H1 (cell line): ENCODE results near the gene PDE6B. TPM values are rescaled to one million over a fixed set of nuclear protein-coding genes. Genes with fewer than 3 reads are reported as not detected.

Source experiments
- CTCF ChIA-PET: fragments of 300-600 bp; sonication (Branson Sonifier 250); formaldehyde crosslinking; loops from one replicate; lab custom pipeline; 2021; ENCODE audit not compliant: partially characterized antibody; lab: Charles Lee
- POLR2A ChIA-PET: fragments of 300-600 bp; sonication (Branson Sonifier 250); formaldehyde crosslinking; loops from one replicate; lab custom pipeline; 2021; ENCODE audit warnings: inconsistent platforms; ENCODE audit not compliant: partially characterized antibody; lab: Charles Lee
- DNase-seq, 2 experiments: peaks; one replicate each; pipeline versions ENCODE4 v3.0.0 to v3.0.0-alpha.2; 2010 to 2022; ENCODE audit warnings: low spot score in 2 of 2, low read depth in 1 of 2, mixed read lengths in 1 of 2
- FAIRE-seq: peaks from 2 replicates; lab custom pipeline; 2011; peaks lifted over from hg19 to GRCh38; lab: Jason Lieb, UNC
- H2AFZ ChIP-seq: 2 replicates; pipeline ENCODE4 v1.8.1; 2012; ENCODE audit warnings: low read length, inconsistent platforms
- H2AK5ac ChIP-seq: 2 replicates; pipeline ENCODE4 v1.6.1; 2013; ENCODE audit warnings: low read depth, low read length
- H2BK120ac ChIP-seq: replicated peaks from 2 replicates; pipeline ENCODE3; 2013; ENCODE audit warnings: low read depth, low read length, inconsistent platforms
- H2BK12ac ChIP-seq: 2 replicates; pipeline ENCODE4 v1.6.1; 2013; ENCODE audit warnings: low read depth, low read length
- H2BK15ac ChIP-seq: 2 replicates; pipeline ENCODE4 v1.6.1; 2013; ENCODE audit warnings: low read length
- H2BK20ac ChIP-seq: 2 replicates; pipeline ENCODE4 v1.6.1; 2013; ENCODE audit warnings: low read length
- H2BK5ac ChIP-seq: 2 replicates; pipeline ENCODE4 v1.6.1; 2013; ENCODE audit warnings: low read depth, low read length
- H3K14ac ChIP-seq: 2 replicates; pipeline ENCODE4 v1.6.1; 2013; ENCODE audit warnings: inconsistent platforms; ENCODE audit not compliant: insufficient read length
- H3K18ac ChIP-seq: 2 replicates; pipeline ENCODE4 v1.6.1; 2013; ENCODE audit warnings: low read length; ENCODE audit errors: extremely low read depth
- H3K23ac ChIP-seq: 2 replicates; pipeline ENCODE4 v1.6.1; 2013; ENCODE audit warnings: inconsistent platforms; ENCODE audit not compliant: insufficient read length
- H3K23me2 ChIP-seq: 2 replicates; pipeline ENCODE4 v1.6.1; 2013; ENCODE audit warnings: low read depth, low read length
- H3K27ac ChIP-seq: 2 replicates; pipeline ENCODE4 v1.6.1; 2011; ENCODE audit warnings: low read depth, low read length, inconsistent platforms
- H3K27me3 ChIP-seq, 4 experiments: replicated peaks in 1 of 4; 1 replicate in 1 of 4; 2 replicates in 3 of 4; pipeline versions ENCODE4 v1.6.1 to v1.8.1; 2011 to 2013; ENCODE audit warnings: low read length in 3 of 4, mild to moderate bottlenecking in 3 of 4, inconsistent platforms in 2 of 4, mixed read lengths in 2 of 4, moderate library complexity in 1 of 4; ENCODE audit not compliant: control insufficient read depth in 3 of 4, insufficient read depth in 3 of 4; ENCODE audit errors: extremely low read depth in 1 of 4
- H3K36me3 ChIP-seq, 4 experiments: 2 replicates each; pipeline versions ENCODE4 v1.6.1 to v1.8.1; 2011 to 2013; ENCODE audit warnings: mild to moderate bottlenecking in 4 of 4, low read length in 3 of 4, moderate library complexity in 2 of 4, control low read depth in 1 of 4, inconsistent platforms in 1 of 4; ENCODE audit not compliant: insufficient read depth in 4 of 4, control insufficient read depth in 2 of 4
- H3K4ac ChIP-seq: replicated peaks from 2 replicates; pipeline ENCODE3; 2013; ENCODE audit warnings: low read length, low read depth, mixed read lengths, inconsistent platforms; ENCODE audit not compliant: insufficient read length
- H3K4me1 ChIP-seq, 4 experiments: replicated peaks in 1 of 4; 1 replicate in 1 of 4; 2 replicates in 3 of 4; pipeline versions ENCODE4 v1.6.1 to v1.8.1; 2011 to 2013; ENCODE audit warnings: low read length in 3 of 4, inconsistent platforms in 2 of 4, mixed read lengths in 1 of 4; ENCODE audit not compliant: insufficient read depth in 4 of 4, control insufficient read depth in 3 of 4
- H3K4me2 ChIP-seq, 2 experiments: 2 replicates each; pipeline versions ENCODE4 v1.6.1 to v1.8.1; 2011 to 2013; ENCODE audit warnings: low read depth in 2 of 2, low read length in 2 of 2, control low read depth in 1 of 2, inconsistent platforms in 1 of 2, mild to moderate bottlenecking in 1 of 2; ENCODE audit not compliant: insufficient read depth in 1 of 2
- H3K4me3 ChIP-seq, 4 experiments: fragments of 200-600, 300-600 bp in 1 of 4; sonication (generic), shearing (Covaris generic), sonication (Bioruptor Twin) in 1 of 4; 2 replicates each; pipeline versions ENCODE4 v1.5.1 to v1.8.1; 2011 to 2016; ENCODE audit warnings: low read length in 4 of 4, low read depth in 3 of 4, control low read depth in 2 of 4, inconsistent platforms in 2 of 4, mild to moderate bottlenecking in 2 of 4, mixed read lengths in 1 of 4, moderate library complexity in 1 of 4; ENCODE audit not compliant: insufficient read depth in 2 of 4; ENCODE audit errors: extremely low read depth in 1 of 4
- H3K56ac ChIP-seq: replicated peaks from 2 replicates; pipeline ENCODE3; 2013; ENCODE audit warnings: low read depth, mild to moderate bottlenecking, mixed read lengths, low read length, inconsistent platforms; ENCODE audit not compliant: insufficient read length
- H3K79me1 ChIP-seq: 2 replicates; pipeline ENCODE4 v1.6.1; 2013; ENCODE audit warnings: low read depth, low read length, control low read depth
- H3K79me2 ChIP-seq, 2 experiments: 2 replicates each; pipeline versions ENCODE4 v1.6.1 to v1.8.1; 2012 to 2013; ENCODE audit warnings: low read length in 2 of 2, mild to moderate bottlenecking in 2 of 2, inconsistent platforms in 1 of 2; ENCODE audit not compliant: insufficient read depth in 2 of 2, control insufficient read depth in 1 of 2
- H3K9ac ChIP-seq, 4 experiments: replicated peaks in 1 of 4; 1 replicate in 1 of 4; 2 replicates in 3 of 4; pipeline versions ENCODE4 v1.6.1 to v1.8.1; 2011 to 2013; ENCODE audit warnings: low read depth in 3 of 4, low read length in 3 of 4, control low read depth in 2 of 4, mild to moderate bottlenecking in 2 of 4, moderate library complexity in 2 of 4, inconsistent platforms in 1 of 4; ENCODE audit errors: extremely low read depth in 1 of 4
- H3K9me3 ChIP-seq, 2 experiments: 2 replicates each; pipeline versions ENCODE4 v1.6.1 to v1.8.1; 2012 to 2013; ENCODE audit warnings: mild to moderate bottlenecking in 2 of 2, moderate library complexity in 2 of 2, control low read depth in 1 of 2, inconsistent platforms in 1 of 2, low read depth in 1 of 2, low read length in 1 of 2, mixed read lengths in 1 of 2; ENCODE audit not compliant: insufficient read depth in 2 of 2
- H4K20me1 ChIP-seq, 2 experiments: replicated peaks in 1 of 2; 2 replicates each; pipeline versions ENCODE3 to v1.8.1; 2011 to 2013; ENCODE audit warnings: inconsistent platforms in 2 of 2, low read length in 2 of 2, mild to moderate bottlenecking in 1 of 2; ENCODE audit not compliant: insufficient read depth in 2 of 2, control insufficient read depth in 1 of 2
- H4K5ac ChIP-seq: 2 replicates; pipeline ENCODE4 v1.6.1; 2013; ENCODE audit warnings: low read length, low read depth, mixed read lengths, inconsistent platforms; ENCODE audit not compliant: insufficient read length
- H4K8ac ChIP-seq: 2 replicates; pipeline ENCODE4 v1.8.0; 2013; ENCODE audit warnings: mild to moderate bottlenecking, moderate library complexity, low read length, inconsistent platforms; ENCODE audit not compliant: insufficient read depth; ENCODE audit errors: extremely low read depth
- H4K91ac ChIP-seq: replicated peaks from 2 replicates; pipeline ENCODE3; 2013; ENCODE audit warnings: low read length, mixed read lengths, inconsistent platforms; ENCODE audit not compliant: insufficient read length
- BRCA1 ChIP-seq: IDR thresholded peaks from 2 replicates; pipeline ENCODE4 v1.6.1; 2012; ENCODE audit warnings: low read depth, low read length, improper control_type of control experiment
- E2F6 ChIP-seq: IDR thresholded peaks from 2 replicates; pipeline ENCODE4 v1.6.1; 2012; ENCODE audit warnings: inconsistent platforms
- EGR1 ChIP-seq: IDR thresholded peaks from 2 replicates; pipeline ENCODE4 v1.6.1; 2011; ENCODE audit warnings: low read depth, low read length, borderline replicate concordance
- GABPA ChIP-seq: IDR thresholded peaks from 2 replicates; pipeline ENCODE4 v1.6.1; 2011; ENCODE audit warnings: mild to moderate bottlenecking, low read length, moderate library complexity, borderline replicate concordance; ENCODE audit not compliant: insufficient read depth
- MAX ChIP-seq: IDR thresholded peaks from 2 replicates; pipeline ENCODE4 v1.6.1; 2012; ENCODE audit warnings: inconsistent platforms
- NRF1 ChIP-seq: IDR thresholded peaks from 2 replicates; pipeline ENCODE4 v1.6.1; 2011; ENCODE audit warnings: mild to moderate bottlenecking, low read depth, low read length, improper control_type of control experiment
- SAP30 ChIP-seq: fragments of 300-600 bp; sonication (generic); IDR thresholded peaks from 2 replicates; pipeline ENCODE4 v1.7.1; 2012; ENCODE audit warnings: low read length, moderate library complexity, mild to moderate bottlenecking, inconsistent platforms; ENCODE audit not compliant: insufficient read depth, insufficient replicate concordance
- SIX5 ChIP-seq: IDR thresholded peaks from 2 replicates; pipeline ENCODE4 v1.6.1; 2011; ENCODE audit warnings: mild to moderate bottlenecking, low read depth, low read length
- WGBS, 2 experiments: shearing (Covaris generic) in 1 of 2; methylation state at CpG; one replicate each; pipeline versions ENCODE4 v1.1.6 to v1.1.7; 2013 to 2015; ENCODE audit warnings: low lambda C conversion rate in 2 of 2, mixed read lengths in 2 of 2, inconsistent platforms in 1 of 2, low coverage in 1 of 2, missing lambda C conversion rate in 1 of 2; ENCODE audit not compliant: insufficient replicate concordance in 2 of 2, insufficient coverage in 1 of 2, insufficient read length in 1 of 2; ENCODE audit errors: extremely low coverage in 1 of 2, missing lambda C conversion rate in 1 of 2; 5-methylcytosine and 5-hydroxymethylcytosine counted together
- polyA plus RNA-seq, 7 experiments: library from polyadenylated mRNA; depleted of rRNA in 3 of 7; stranded (reverse) in 5 of 7; unstranded in 2 of 7; fragments of >200 nt in 5 of 7; fragments of 200-250 nt in 2 of 7; gene quantifications; 1 replicate in 5 of 7; 2 replicates in 1 of 7; 4 replicates in 1 of 7; pipeline versions ENCODE4 v1.2.1 to v1.2.3, GENCODE V29; 2011 to 2013; ENCODE audit warnings: missing spikeins in 2 of 7, mixed read lengths in 2 of 7
- total RNA-seq: library from RNA; stranded (reverse); fragmentation: NEBNext Ultra II Directional; extraction: Animal tissue kit (Norgen Biotek cat#: 25700); gene quantifications from 2 replicates; pipeline ENCODE4 v1.2.1, GENCODE V29; 2021

The PDE6B gene
- total and polyA plus RNA-seq, 2 of the 8 experiments (the other 6 are each of a cell fraction or from before 2014, with no cell fraction given) = 4.1 to 8.4 TPM

DNA sequence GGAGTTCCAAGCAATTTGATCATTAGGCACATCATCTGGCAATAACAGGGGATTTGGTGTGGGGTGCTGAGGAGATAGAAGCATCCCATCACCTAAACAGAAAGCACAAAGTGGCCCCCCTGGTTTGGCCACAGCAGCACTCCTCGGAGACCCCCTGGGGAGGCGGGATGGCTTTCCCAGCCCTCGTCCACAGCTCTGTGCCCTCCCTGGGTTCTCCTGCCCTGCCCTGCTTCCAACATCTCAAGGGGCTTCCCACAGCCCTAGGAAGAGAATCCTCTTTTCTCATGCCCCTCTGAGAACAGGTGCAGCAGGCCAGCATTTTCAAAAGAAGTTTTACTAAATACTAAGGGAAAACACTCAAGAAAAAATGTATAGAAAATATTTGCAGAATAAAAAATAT, 35.9 kb downstream of the PDE6B start:
- ChIA-PET CTCF (no interaction called here), POLR2A (no interaction called here)
- WGBS, 2 experiments = 86% methylated on average over 3 of the region's 3 CpGs; no CpG with 5 or more reads in 1 of the 2 experiments
- Histone ChIP-seq H3K9me3 (no peaks in the 10 kb centered on the region), H3K9ac (no peak overlapping the region), H3K4me1 (no peaks in the 10 kb centered on the region; a peak in 1 of 7 replicates), H4K5ac (no peak overlapping the region), H3K4me2 (no peak overlapping the region), H3K56ac (no peak overlapping the region), H2BK15ac (no peak overlapping the region), H4K20me1 (peaks cover 0 to 20% of the 10 kb centered on the region in 2 experiments), H2AFZ (no peak overlapping the region), H3K23me2 (peaks cover 7% of the 10 kb centered on the region; the same call in 1 of the 2 replicates), H3K27me3 (no peaks in the 10 kb centered on the region), H4K91ac (no peak overlapping the region), H2BK5ac (no peak overlapping the region), H3K18ac (no peak overlapping the region), H4K8ac (no peak overlapping the region), H3K79me2 (no peaks in the 10 kb centered on the region), H3K27ac (no peak overlapping the region), H2AK5ac (no peak overlapping the region), H3K23ac (no peak overlapping the region), H3K36me3 (no peaks in the 10 kb centered on the region; a peak in 1 of 8 replicates), H3K14ac (no peak overlapping the region), H3K79me1 (no peaks in the 10 kb centered on the region), H2BK12ac (no peak overlapping the region), H2BK20ac (no peak overlapping the region), H3K4ac (no peak overlapping the region), H3K4me3 (no peak overlapping the region), H2BK120ac (no peak overlapping the region)
- DNase-seq (no peak), FAIRE-seq (no peak)
- TF ChIP-seq SAP30 (no peak), MAX (no peak), BRCA1 (no peak), SIX5 (no peak), EGR1 (no peak), NRF1 (no peak), E2F6 (no peak), GABPA (no peak)
